NB4 (cell line): ENCODE data around the gene METTL5.

ENCODE experiments used
- DNase-seq: peaks from one replicate; pipeline ENCODE4 v3.0.0; 2010; ENCODE audit warnings: low read depth
- H3K4me3 ChIP-seq: one replicate; pipeline ENCODE4 v1.5.1; 2011; ENCODE audit warnings: mild to moderate bottlenecking, low read depth, low read length, moderate library complexity
- MYC ChIP-seq: IDR thresholded peaks from 2 replicates; pipeline ENCODE4 v1.6.1; 2011; ENCODE audit warnings: low read depth, low read length
- POLR2A ChIP-seq: IDR thresholded peaks from 2 replicates; pipeline ENCODE4 v1.6.1; 2011; ENCODE audit warnings: mild to moderate bottlenecking; ENCODE audit not compliant: insufficient read length; ENCODE audit errors: extremely low read depth
- TF ChIP-seq, protein P1 (sequence below): IDR thresholded peaks from 2 replicates; pipeline ENCODE4 v1.6.1; 2011; ENCODE audit warnings: low read depth, low read length
- TF ChIP-seq, protein P2 (sequence below): IDR thresholded peaks from one replicate; pipeline ENCODE4 v1.5.1; 2012; ENCODE audit warnings: low read depth, low read length

METTL5 gene

GRCh38 chr2:169797601-169798000 lies 27.1 kb downstream of the METTL5 start:
- no peak for TF ChIP-seq MYC
- TF ChIP-seq, protein P1, sequence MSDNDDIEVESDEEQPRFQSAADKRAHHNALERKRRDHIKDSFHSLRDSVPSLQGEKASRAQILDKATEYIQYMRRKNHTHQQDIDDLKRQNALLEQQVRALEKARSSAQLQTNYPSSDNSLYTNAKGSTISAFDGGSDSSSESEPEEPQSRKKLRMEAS, result no peak
- TF ChIP-seq, protein P2, sequence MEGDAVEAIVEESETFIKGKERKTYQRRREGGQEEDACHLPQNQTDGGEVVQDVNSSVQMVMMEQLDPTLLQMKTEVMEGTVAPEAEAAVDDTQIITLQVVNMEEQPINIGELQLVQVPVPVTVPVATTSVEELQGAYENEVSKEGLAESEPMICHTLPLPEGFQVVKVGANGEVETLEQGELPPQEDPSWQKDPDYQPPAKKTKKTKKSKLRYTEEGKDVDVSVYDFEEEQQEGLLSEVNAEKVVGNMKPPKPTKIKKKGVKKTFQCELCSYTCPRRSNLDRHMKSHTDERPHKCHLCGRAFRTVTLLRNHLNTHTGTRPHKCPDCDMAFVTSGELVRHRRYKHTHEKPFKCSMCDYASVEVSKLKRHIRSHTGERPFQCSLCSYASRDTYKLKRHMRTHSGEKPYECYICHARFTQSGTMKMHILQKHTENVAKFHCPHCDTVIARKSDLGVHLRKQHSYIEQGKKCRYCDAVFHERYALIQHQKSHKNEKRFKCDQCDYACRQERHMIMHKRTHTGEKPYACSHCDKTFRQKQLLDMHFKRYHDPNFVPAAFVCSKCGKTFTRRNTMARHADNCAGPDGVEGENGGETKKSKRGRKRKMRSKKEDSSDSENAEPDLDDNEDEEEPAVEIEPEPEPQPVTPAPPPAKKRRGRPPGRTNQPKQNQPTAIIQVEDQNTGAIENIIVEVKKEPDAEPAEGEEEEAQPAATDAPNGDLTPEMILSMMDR, result no peak
- TF ChIP-seq POLR2A, result no peak
- H3K4me3 ChIP-seq, result no peak overlapping the region
- DNase-seq, result no peak

- TF ChIP-seq, protein P1, result no peak
- TF ChIP-seq POLR2A (no peak), MYC (no peak)
- TF ChIP-seq, protein P2, result no peak
- no peak for DNase-seq
Measured at GRCh38 chr2:169796441-169796840, 28.3 kb downstream of the METTL5 start.

GRCh38 chr2:169795181-169795580 lies 29.5 kb downstream of the METTL5 start:
- no peak overlapping the region for H3K4me3 ChIP-seq
- TF ChIP-seq POLR2A, result no peak
- TF ChIP-seq MYC, result no peak
- TF ChIP-seq, protein P2, result no peak
- TF ChIP-seq, protein P1, result no peak
- DNase-seq, result no peak

More at GRCh38 chr2:169796441-169796840, 28.3 kb downstream of the METTL5 start:
- no peak overlapping the region for H3K4me3 ChIP-seq

- no peak for TF ChIP-seq POLR2A
- TF ChIP-seq MYC, result no peak
- TF ChIP-seq, protein P1, result no peak
- TF ChIP-seq, protein P2, result no peak
- DNase-seq, result no peak
- no peak overlapping the region for H3K4me3 ChIP-seq
Measured at GRCh38 chr2:169790581-169790980, 34.1 kb downstream of the METTL5 start.

GRCh38 chr2:169782513-169782912 lies 42.2 kb downstream of the METTL5 start:
- no peak overlapping the region for H3K4me3 ChIP-seq
- no peak for DNase-seq
- TF ChIP-seq, protein P2, result no peak
- TF ChIP-seq, protein P1, result no peak
- TF ChIP-seq POLR2A (no peak), MYC (no peak)
